ENCODE data around the gene DUSP10. TPM values are rescaled to one million over a fixed set of nuclear protein-coding genes. Genes with fewer than 3 reads are reported as not detected.
A peak's percentile ranks its signal among the peaks of the same experiment; 100 is the strongest.

The DUSP10 gene
- 10 to 100 TPM; 43.3 to 85.2 TPM for total RNA-seq

DNA sequence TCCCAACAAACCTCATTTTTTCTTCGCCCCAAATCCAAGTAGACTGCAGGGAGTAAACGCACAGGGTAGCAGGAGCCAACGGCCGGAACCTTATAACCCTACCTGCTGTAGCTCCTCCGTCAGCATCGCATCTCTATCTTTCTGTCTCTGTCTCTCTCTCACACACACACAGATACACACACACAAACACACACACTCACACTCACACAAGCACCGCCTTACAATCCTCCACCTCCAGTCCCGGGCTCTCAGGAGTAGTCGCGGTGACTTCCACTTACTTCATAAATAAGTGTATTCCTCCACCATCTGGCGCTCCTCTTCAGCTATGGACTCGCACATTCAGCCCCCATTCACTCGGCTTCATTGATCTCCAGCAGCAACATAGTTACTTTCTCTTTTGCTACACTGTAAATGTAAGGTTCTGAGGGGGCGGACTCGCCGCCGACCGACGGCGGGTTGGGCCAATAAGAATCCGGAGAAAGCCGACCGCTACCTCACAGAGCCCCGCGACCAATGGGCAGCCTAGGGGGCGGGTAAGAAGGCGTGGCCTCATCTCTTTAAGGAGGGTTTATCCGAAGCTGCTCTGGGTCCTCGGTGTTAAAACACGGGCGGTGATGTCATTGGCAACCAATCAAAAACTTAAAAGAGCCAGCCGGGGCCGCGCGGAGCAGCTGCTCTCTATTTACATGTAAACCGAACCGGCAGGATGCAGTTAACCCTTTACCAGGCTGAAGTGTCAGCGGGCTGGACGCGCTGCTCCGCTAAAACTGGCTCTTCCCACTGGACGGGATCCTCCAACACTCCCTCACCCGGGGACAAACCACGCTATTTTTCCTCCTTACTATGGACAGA lies at the start of gene DUSP10:
DUSP10 (minus strand) TSS at position 387 of the 852 bp plus-strand sequence. CDS start 2,345 bp downstream, outside the sequence.
- ATAC-seq (peak; percentile 93 to 95), DNase-seq (ENCODE audit: low spot score) (peak; percentile 99)
- H3K27ac Mint-ChIP-seq, result no peak within 1 kb of the TSS
- H3K4me3 Mint-ChIP-seq, result no peak within 1 kb of the TSS
- H3K4me1 Mint-ChIP-seq (ENCODE audit: low read depth in 2 of 2), result peaks cover 16 to 43% of the 10 kb centered on the region in 2 donors
- H3K36me3 Mint-ChIP-seq, result peaks cover 32% of the 10 kb centered on the region
- no peaks in the 10 kb centered on the region for H3K9me3 Mint-ChIP-seq
- H3K27me3 Mint-ChIP-seq, result no peaks in the 10 kb centered on the region

DNA sequence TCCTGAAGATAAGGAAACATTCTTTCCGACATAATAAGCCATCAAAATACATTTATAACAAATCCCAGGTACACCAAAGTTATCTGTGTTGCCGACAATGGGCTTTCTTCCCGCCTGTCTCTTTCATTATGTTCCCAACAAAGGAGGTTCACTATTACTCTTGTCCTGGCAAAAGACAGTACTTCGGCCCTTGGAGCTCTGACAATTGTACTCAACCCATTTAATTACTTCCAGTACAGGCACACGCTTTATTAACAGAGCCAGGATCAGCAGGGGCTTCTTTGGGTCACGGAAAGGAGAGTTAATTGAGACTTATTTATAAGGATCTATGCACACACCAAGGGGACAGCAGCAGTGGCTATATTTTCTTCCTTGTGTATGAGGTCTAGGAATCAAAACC lies 46.6 kb upstream of the DUSP10 start:
- H3K36me3 Mint-ChIP-seq, result no peaks in the 10 kb centered on the region
- H3K9me3 Mint-ChIP-seq, result no peaks in the 10 kb centered on the region
- ATAC-seq, result no peak
- DNase-seq (ENCODE audit: low spot score), result no peak
- H3K27me3 Mint-ChIP-seq, result no peaks in the 10 kb centered on the region
- peaks cover 28 to 40% of the 10 kb centered on the region in 2 donors for H3K4me1 Mint-ChIP-seq (ENCODE audit: low read depth in 2 of 2)
- peak overlapping the region in 1 of 2 donors; percentile 33 for H3K27ac Mint-ChIP-seq
- H3K4me3 Mint-ChIP-seq, result no peak overlapping the region

DNA sequence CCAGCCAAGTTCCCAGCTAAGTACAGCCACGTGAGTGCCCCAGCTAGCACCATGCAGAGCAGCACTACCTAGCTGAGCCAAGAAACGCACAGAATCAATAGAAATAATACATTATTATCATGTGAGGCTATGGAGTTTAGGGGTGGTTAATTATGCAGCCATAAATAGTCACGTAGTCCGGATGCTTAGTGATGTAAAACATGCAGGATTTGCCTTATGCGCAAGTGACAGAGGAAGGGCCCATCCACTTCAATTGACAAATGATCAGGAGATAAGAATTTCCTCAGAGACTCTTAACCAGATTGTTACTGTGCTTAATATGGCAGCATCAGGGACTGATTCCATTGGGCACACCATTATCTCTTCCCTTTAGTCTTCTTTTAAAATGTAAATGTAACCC lies 44.8 kb upstream of the DUSP10 start:
- Mint-ChIP-seq H3K4me1 (ENCODE audit: low read depth in 2 of 2) (peaks cover 28 to 38% of the 10 kb centered on the region in 2 donors), H3K36me3 (no peaks in the 10 kb centered on the region), H3K4me3 (no peak overlapping the region), H3K27me3 (no peaks in the 10 kb centered on the region), H3K9me3 (no peaks in the 10 kb centered on the region), H3K27ac (no peak overlapping the region)
- DNase-seq (ENCODE audit: low spot score), result no peak
- ATAC-seq, result no peak

DNA sequence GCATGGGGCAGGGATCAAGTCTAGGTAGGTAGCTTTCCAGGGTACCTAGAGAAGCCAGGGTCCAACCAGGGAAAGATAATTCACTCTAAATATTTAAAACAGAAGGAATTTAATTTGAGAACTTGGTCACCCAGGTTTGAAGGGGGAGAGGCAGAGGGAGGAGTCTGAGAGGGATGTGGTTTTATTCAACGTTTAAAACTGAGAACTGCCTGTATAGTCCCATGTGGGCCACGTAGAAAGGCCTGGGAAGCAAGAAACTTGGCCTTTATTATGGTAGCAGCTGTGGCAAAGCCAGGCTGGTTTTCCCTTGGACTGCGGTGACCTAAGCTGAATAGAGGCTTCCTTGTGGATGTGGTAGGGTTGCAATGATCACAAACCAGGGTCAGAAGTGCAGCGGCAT lies 42.0 kb upstream of the DUSP10 start:
- ATAC-seq (peak; percentile 60 to 75), DNase-seq (ENCODE audit: low spot score) (no peak)
- peak overlapping the region; percentile 90 for H3K4me3 Mint-ChIP-seq
- H3K4me1 Mint-ChIP-seq (ENCODE audit: low read depth in 2 of 2), result peaks cover 54 to 63% of the 10 kb centered on the region in 2 donors
- H3K9me3 Mint-ChIP-seq, result no peaks in the 10 kb centered on the region
- peak overlapping the region; percentile 77 to 82 for H3K27ac Mint-ChIP-seq
- no peaks in the 10 kb centered on the region for H3K36me3 Mint-ChIP-seq
- no peaks in the 10 kb centered on the region for H3K27me3 Mint-ChIP-seq

DNA sequence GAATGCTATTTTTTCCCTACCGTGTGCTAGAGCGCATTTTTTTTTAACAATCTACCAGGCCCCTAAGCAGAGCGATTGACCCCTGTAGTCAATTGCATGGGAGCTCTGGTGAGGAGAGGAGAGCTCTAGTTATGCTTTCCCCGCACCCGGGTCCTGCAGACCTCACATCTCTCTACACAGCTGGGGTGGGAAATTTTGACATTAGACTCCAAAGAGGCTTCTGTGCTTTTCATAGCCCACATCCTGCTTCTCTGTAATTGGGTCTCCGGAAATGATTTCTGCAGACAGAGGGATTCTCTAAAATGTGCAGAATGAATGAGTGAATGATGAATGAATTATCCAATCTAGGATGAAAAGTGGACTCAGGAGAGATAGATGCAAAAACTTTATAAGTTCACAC lies 41.5 kb upstream of the DUSP10 start:
- Mint-ChIP-seq H3K27ac (peak overlapping the region; percentile 77 to 82), H3K4me1 (ENCODE audit: low read depth in 2 of 2) (peaks cover 59 to 63% of the 10 kb centered on the region in 2 donors), H3K4me3 (peak overlapping the region; percentile 90), H3K36me3 (no peaks in the 10 kb centered on the region), H3K27me3 (no peaks in the 10 kb centered on the region), H3K9me3 (no peaks in the 10 kb centered on the region)
- ATAC-seq, result peak; percentile 67 to 69
- no peak for DNase-seq (ENCODE audit: low spot score)

DNA sequence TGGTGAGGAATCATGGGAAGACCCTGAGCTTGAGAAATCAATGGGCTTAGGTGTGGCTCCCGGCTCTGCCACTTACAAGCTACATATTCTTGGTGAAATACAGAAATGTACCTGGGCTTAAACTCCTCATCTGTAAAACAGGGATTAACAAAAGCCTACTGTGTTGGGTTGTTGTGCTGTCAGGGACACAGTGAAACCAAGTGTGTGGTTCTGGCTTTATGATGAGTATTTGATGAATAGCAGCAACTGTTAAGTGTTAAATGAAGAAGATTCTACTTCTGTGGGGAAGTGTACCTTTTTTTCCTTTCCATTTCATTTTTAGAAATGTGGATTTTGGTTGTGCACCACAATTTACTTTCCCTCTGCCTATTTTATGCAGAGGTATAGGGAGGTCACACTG lies 41.1 kb upstream of the DUSP10 start:
- Mint-ChIP-seq H3K27me3 (no peaks in the 10 kb centered on the region), H3K27ac (peak overlapping the region; percentile 77 to 82), H3K36me3 (no peaks in the 10 kb centered on the region), H3K4me3 (peak overlapping the region; percentile 90), H3K9me3 (no peaks in the 10 kb centered on the region), H3K4me1 (ENCODE audit: low read depth in 2 of 2) (peaks cover 63 to 67% of the 10 kb centered on the region in 2 donors)
- ATAC-seq (no peak), DNase-seq (ENCODE audit: low spot score) (no peak)

DNA sequence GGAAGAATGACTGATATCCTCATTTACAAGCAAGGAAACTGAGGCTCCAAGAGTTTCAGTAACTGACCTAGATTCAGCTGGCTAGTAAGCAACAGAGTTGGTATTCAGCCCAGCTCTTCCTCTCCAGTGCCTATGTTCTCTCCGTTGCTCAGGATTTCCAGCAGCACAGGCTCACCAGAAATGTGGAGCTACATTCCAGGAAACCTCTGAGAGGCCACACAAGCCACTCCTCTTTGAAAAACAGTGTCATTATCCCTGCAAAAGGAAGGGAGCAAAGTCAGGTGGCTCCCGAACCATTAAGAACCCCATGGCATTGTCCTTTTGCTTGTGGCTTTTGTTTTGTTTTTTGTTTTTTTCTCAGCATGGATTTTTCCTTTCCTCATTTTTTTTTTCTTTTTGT lies 40.6 kb upstream of the DUSP10 start:
- Mint-ChIP-seq H3K36me3 (no peaks in the 10 kb centered on the region), H3K4me1 (ENCODE audit: low read depth in 2 of 2) (peaks cover 67 to 70% of the 10 kb centered on the region in 2 donors), H3K4me3 (peak overlapping the region; percentile 90), H3K27ac (peak overlapping the region; percentile 77 to 82), H3K9me3 (no peaks in the 10 kb centered on the region), H3K27me3 (no peaks in the 10 kb centered on the region)
- DNase-seq (ENCODE audit: low spot score) (no peak), ATAC-seq (no peak)

DNA sequence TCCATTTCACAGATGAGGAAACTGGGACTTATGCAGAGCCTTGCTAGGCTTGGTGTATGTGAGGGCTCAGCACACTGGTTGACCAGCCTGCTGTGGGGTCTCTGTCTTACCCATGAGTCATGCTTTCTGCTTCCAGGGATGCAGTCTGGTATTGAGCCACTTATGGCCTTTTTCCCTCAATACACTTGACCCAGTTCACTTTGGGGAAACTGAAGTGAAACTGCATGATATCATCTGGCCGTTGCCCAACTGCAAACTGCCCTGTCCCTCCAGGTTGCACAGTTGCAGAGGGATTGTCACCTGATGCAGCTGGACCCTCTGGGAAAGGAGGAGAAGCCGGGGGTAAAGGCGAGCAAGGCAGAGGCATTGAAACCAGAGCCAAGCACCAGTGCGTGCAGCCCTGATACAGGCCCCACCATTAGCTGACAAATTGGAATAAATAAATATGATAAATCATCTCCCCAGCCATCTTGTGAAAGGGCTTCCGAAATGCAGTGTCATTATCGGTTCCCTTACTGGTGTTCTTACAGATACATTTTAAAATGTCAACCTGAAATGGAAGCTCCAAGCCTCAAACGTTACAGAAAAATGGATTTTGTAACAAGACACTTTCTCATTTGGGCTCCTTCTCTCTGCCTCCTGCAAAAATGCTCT lies 39.3 kb upstream of the DUSP10 start:
- ATAC-seq (no peak), DNase-seq (ENCODE audit: low spot score) (no peak)
- Mint-ChIP-seq H3K27ac (peak overlapping the region; percentile 75 to 99), H3K4me3 (no peak overlapping the region), H3K4me1 (ENCODE audit: low read depth in 2 of 2) (peaks cover 76 to 83% of the 10 kb centered on the region in 2 donors), H3K9me3 (no peaks in the 10 kb centered on the region), H3K36me3 (no peaks in the 10 kb centered on the region), H3K27me3 (no peaks in the 10 kb centered on the region)

DNA sequence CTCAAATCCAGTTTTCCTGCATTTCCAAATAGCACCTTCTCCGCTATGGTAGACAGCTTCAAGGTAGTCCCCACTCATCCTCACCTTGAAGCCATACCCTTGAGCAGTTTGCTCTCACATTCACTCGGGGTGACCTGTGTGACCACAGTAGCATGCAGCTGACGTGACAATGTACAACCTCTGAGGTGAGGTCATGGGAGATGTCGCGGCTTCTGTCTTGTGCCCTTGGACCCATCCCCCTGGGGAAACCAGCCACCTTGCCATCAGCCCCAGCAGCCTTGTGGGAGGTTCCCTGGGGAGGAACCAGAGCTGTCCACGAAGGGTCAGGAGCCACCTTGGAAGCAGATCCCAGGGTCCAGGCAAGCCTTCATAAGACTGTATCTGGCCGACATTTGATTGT lies 38.3 kb upstream of the DUSP10 start:
- Mint-ChIP-seq H3K27me3 (no peaks in the 10 kb centered on the region), H3K36me3 (no peaks in the 10 kb centered on the region), H3K9me3 (no peaks in the 10 kb centered on the region), H3K4me1 (ENCODE audit: low read depth in 2 of 2) (peaks cover 87 to 93% of the 10 kb centered on the region in 2 donors), H3K4me3 (peak overlapping the region; percentile 64), H3K27ac (peak overlapping the region; percentile 75 to 99)
- ATAC-seq (no peak), DNase-seq (ENCODE audit: low spot score) (no peak)

DNA sequence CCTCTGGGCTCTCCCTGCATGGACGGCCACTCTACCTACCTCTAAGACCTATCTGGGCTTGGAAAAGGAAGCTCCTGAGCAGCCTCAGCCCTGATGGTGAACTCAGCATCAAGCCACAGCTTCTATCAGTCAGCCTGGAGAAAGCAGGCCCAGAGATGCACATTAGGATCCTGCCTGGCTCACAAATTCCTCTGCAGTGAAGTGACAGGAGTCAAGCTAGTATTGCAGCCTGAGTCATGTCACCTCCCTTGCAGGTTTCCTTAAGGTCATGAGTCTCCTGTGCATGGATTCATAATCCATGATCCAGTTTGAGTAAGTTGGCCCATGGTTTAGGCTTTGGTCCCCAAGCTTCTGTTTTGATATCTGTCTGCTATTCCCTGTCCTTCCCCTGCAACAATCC lies 37.9 kb upstream of the DUSP10 start:
- no peak for ATAC-seq
- H3K4me1 Mint-ChIP-seq (ENCODE audit: low read depth in 2 of 2), result peaks cover 88 to 95% of the 10 kb centered on the region in 2 donors
- H3K9me3 Mint-ChIP-seq, result no peaks in the 10 kb centered on the region
- H3K4me3 Mint-ChIP-seq, result peak overlapping the region; percentile 64
- no peak for DNase-seq (ENCODE audit: low spot score)
- H3K36me3 Mint-ChIP-seq, result no peaks in the 10 kb centered on the region
- H3K27ac Mint-ChIP-seq, result peak overlapping the region; percentile 75 to 99
- no peaks in the 10 kb centered on the region for H3K27me3 Mint-ChIP-seq

DNA sequence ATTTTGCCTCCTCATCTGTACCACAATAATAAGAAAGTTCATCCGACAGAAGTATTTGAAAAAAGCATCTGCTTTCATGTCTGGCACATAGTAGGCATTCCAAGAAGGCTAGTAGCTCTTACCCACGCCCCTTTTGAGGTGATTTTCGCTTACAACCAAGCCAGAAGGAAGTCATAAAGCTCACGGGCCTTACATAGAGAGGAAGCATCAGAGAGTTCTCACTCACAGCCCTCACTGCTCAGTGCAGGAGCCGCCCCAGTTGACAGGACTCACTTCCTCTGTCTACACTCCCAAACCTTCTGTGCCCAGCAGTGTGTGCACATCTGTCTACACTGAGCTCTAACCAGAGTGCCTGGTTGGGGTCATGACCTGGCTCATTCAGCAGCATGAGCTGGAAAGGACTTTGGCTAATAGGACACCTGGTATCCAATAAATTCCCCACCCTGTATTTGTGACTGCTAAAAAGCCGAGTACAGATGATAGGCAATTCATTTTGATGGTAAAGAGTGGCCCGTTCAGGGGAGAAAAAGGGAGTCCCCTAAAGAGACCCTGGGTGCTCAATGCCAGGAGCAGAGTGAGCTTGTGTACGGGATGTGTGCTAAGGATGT lies 36.8 kb upstream of the DUSP10 start:
- no peaks in the 10 kb centered on the region for H3K9me3 Mint-ChIP-seq
- H3K27ac Mint-ChIP-seq, result peak overlapping the region; percentile 75 to 99
- no peaks in the 10 kb centered on the region for H3K27me3 Mint-ChIP-seq
- DNase-seq (ENCODE audit: low spot score) (peak; percentile 78), ATAC-seq (peak; percentile 67 to 79)
- H3K4me1 Mint-ChIP-seq (ENCODE audit: low read depth in 2 of 2), result peaks cover 86 to 89% of the 10 kb centered on the region in 2 donors
- H3K36me3 Mint-ChIP-seq, result no peaks in the 10 kb centered on the region
- peak overlapping the region; percentile 64 for H3K4me3 Mint-ChIP-seq

DNA sequence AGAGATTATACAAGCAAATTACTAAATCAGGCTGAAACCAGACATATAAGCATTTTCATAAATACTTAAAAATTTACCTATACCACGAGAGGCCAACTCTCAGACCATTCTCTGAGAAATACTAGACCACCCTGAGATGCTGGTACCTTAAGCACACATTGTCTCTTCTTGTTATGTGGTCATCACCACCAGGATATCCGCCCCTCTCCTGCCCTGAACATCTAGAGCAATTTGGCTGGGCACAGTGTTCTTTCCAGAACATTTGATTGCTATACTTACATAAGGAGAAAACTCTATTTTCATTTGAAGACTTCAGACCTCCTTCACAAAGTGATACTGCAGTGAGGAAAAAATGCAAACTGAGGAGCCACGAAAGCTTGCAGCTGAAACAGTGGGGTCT lies 36.2 kb upstream of the DUSP10 start:
- peaks cover 84 to 88% of the 10 kb centered on the region in 2 donors for H3K4me1 Mint-ChIP-seq (ENCODE audit: low read depth in 2 of 2)
- no peaks in the 10 kb centered on the region for H3K36me3 Mint-ChIP-seq
- peak overlapping the region; percentile 75 to 99 for H3K27ac Mint-ChIP-seq
- no peaks in the 10 kb centered on the region for H3K9me3 Mint-ChIP-seq
- no peaks in the 10 kb centered on the region for H3K27me3 Mint-ChIP-seq
- DNase-seq (ENCODE audit: low spot score) (peak; percentile 68), ATAC-seq (peak; percentile 47 to 62)
- H3K4me3 Mint-ChIP-seq, result peak overlapping the region; percentile 64

DNA sequence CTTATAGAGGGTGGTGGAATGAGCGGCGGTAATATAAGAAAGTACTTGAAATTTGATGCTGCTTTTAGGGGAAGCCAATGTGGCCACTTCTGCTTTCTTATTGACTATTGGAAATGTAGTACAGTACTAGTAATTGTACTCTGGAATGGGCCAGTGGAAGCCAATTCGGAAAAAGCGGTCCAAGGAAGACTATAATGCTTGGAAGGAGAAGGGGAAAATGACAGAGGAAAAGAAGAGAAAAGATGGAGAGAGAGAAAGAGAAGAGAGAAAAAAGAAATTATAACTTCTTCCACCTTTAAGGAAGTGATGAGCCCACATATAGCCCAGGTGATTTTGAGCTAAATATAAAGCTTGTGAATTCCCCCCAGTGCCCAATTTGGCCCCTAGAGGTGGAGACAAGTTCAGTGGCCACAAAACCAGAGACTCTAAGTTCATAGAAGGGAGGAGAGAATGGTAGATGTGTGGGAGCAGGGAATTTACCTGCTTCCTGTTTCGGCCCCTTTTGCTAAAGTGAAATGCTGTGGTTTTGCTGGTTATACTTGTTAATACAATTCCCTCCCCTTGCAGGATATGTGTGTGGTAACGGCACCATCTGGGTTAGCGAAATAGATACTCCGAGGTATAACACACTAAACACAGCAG lies 35.7 kb upstream of the DUSP10 start:
- Mint-ChIP-seq H3K4me3 (peak overlapping the region; percentile 64), H3K27ac (peak overlapping the region; percentile 75 to 99), H3K9me3 (no peaks in the 10 kb centered on the region), H3K27me3 (no peaks in the 10 kb centered on the region), H3K4me1 (ENCODE audit: low read depth in 2 of 2) (peaks cover 79 to 82% of the 10 kb centered on the region in 2 donors), H3K36me3 (no peaks in the 10 kb centered on the region)
- ATAC-seq, result peak; percentile 88
- peak; percentile 86 for DNase-seq (ENCODE audit: low spot score)
